NCI-H460 (cell line): ENCODE measurements around the gene ACER3. TPM values are rescaled to one million over a fixed set of nuclear protein-coding genes. Genes with fewer than 3 reads are reported as not detected.
A peak's percentile ranks its signal among the peaks of the same experiment; 100 is the strongest.
"Not testable (repeated sequence)": the region's sequence is repeated elsewhere in the genome, so short reads cannot be mapped to it uniquely, and the experiment has no call there.

ENCODE experiments used
- DNase-seq: peaks from one replicate; pipeline ENCODE4 v3.0.0-alpha.2; 2016; ENCODE audit warnings: low read depth; ENCODE audit errors: extremely low read depth
- polyA plus RNA-seq: library from polyadenylated mRNA; depleted of rRNA; stranded (reverse); fragments of >200 nt; gene quantifications from 2 replicates; pipeline ENCODE4 v1.2.3, GENCODE V29; 2014; cell fraction: nucleus; rRNA removed
- total RNA-seq: library from RNA; depleted of rRNA; stranded (reverse); fragments of >200 nt; shearing (Covaris generic); gene quantifications from 2 replicates; pipeline ENCODE4 v1.2.3, GENCODE V29; 2014; rRNA removed

ACER3 gene
- total RNA-seq = 14.6 and 16.3 TPM in 2 replicates
- 17.9 and 21.4 TPM in 2 replicates for polyA plus RNA-seq

GRCh38 chr11:76860539-76861475, at the start of gene ACER3:
Gene ACER3, plus strand, starts transcription at chr11:76860918. Its CDS starts 59 bp downstream, at chr11:76860977.
- DNase-seq = peak; percentile 82

GRCh38 chr11:76811259-76811658, 49.5 kb upstream of the ACER3 start:
- no peak for DNase-seq

- DNase-seq = no peak
Measured at GRCh38 chr11:76814414-76814813, 46.3 kb upstream of the ACER3 start.

GRCh38 chr11:76815678-76816077, 45.0 kb upstream of the ACER3 start:
- DNase-seq = not testable (repeated sequence)

GRCh38 chr11:76820184-76820566, 40.5 kb upstream of the ACER3 start:
- no peak for DNase-seq

GRCh38 chr11:76821396-76821795, 39.3 kb upstream of the ACER3 start:
- DNase-seq = not testable (repeated sequence)

GRCh38 chr11:76822406-76822805, 38.3 kb upstream of the ACER3 start:
- no peak for DNase-seq

GRCh38 chr11:76823481-76824028, 37.2 kb upstream of the ACER3 start:
- DNase-seq = peak; percentile 88

GRCh38 chr11:76824083-76824939, 36.4 kb upstream of the ACER3 start:
- peak; percentile 46 for DNase-seq

GRCh38 chr11:76824980-76825725, 35.6 kb upstream of the ACER3 start:
- DNase-seq = no peak

- DNase-seq = no peak
Measured at GRCh38 chr11:76825726-76826396, 34.9 kb upstream of the ACER3 start.

GRCh38 chr11:76826508-76826907, 34.2 kb upstream of the ACER3 start:
- DNase-seq = not testable (repeated sequence)

- not testable (repeated sequence) for DNase-seq
Measured at GRCh38 chr11:76827005-76827404, 33.7 kb upstream of the ACER3 start.

- no peak for DNase-seq
Measured at GRCh38 chr11:76830639-76831327, 29.9 kb upstream of the ACER3 start.

- no peak for DNase-seq
Measured at GRCh38 chr11:76831686-76832310, 28.9 kb upstream of the ACER3 start.

- no peak for DNase-seq
Measured at GRCh38 chr11:76832361-76832760, 28.4 kb upstream of the ACER3 start.

GRCh38 chr11:76834151-76834550, 26.6 kb upstream of the ACER3 start:
- DNase-seq = no peak

- DNase-seq = no peak
Measured at GRCh38 chr11:76835036-76835435, 25.7 kb upstream of the ACER3 start.
